Activated T-cell treated with anti-CD3 and anti-CD28 coated beads for 4 hours (primary cell): Measurements from ENCODE around the gene PMM1.
A peak's percentile ranks its signal among the peaks of the same experiment; 100 is the strongest.

Experiments
- DNase-seq: peaks from one replicate; pipeline ENCODE4 v3.0.0-alpha.2; 2020

The PMM1 gene

GRCh38 chr22:41534219-41534618 lies 55.4 kb downstream of the PMM1 start:
- no peak for DNase-seq

- peak; percentile 51 for DNase-seq
Observed at GRCh38 chr22:41532908-41533825, 56.5 kb downstream of the PMM1 start.

GRCh38 chr22:41531715-41532477 lies 57.7 kb downstream of the PMM1 start:
- DNase-seq, result no peak

GRCh38 chr22:41530890-41531714 lies 58.5 kb downstream of the PMM1 start:
- no peak for DNase-seq

- DNase-seq, result no peak
Observed at GRCh38 chr22:41528938-41529561, 60.6 kb downstream of the PMM1 start.

GRCh38 chr22:41528132-41528766 lies 61.4 kb downstream of the PMM1 start:
- DNase-seq, result no peak
